K562 (cell line): Measurements from ENCODE around the gene SENP8. TPM values are rescaled to one million over a fixed set of nuclear protein-coding genes. Genes with fewer than 3 reads are reported as not detected.

Experiments
- ATAC-seq: fragments of 200-7000 bp; cut with Tn5 transposase; 3 replicates; pipeline ENCODE4 v1.9.1; 2020; ENCODE audit warnings: moderate library complexity
- BruUV-seq: library from RNA; stranded (reverse); fragments of 400-500 nt; replicated peaks from 2 replicates; lab custom pipeline; 2021; lab: Mats Ljungman, UMichigan
- CTCF ChIA-PET: fragments of 300-600 bp; formaldehyde crosslinking; extraction: SDS; loops from one replicate; lab custom pipeline; 2021; ENCODE audit warnings: low intra/inter-chr PET ratio; lab: Yijun Ruan, JAX
- POLR2A ChIA-PET: fragments of 300-600, 350-650 bp; sonication (Branson Sonifier 250); formaldehyde crosslinking; extraction: SDS; loops from one replicate; lab custom pipeline; 2021; ENCODE audit warnings: antibody characterized with exemption, inconsistent platforms; lab: Yijun Ruan, JAX
- DNase-seq, 4 experiments: peaks; one replicate each; pipeline versions ENCODE4 v3.0.0 to v3.0.0-alpha.2; 2011 to 2018; ENCODE audit warnings: low spot score in 3 of 4, mixed read lengths in 3 of 4; ENCODE audit errors: extremely low read depth in 1 of 4
- FAIRE-seq: peaks from 2 replicates; lab custom pipeline; 2011; peaks lifted over from hg19 to GRCh38; lab: Jason Lieb, UNC
- H2AFZ ChIP-seq: 2 replicates; pipeline ENCODE4 v1.6.0; 2011; ENCODE audit warnings: low read depth, low read length, control low read depth, inconsistent platforms
- H3K27ac ChIP-seq: fragments of 200-600 bp; 3 replicates; pipeline ENCODE4 v1.8.0; 2011; ENCODE audit warnings: low read depth, mild to moderate bottlenecking, control low read depth, inconsistent platforms, low read length, moderate library complexity, mixed read lengths; ENCODE audit errors: extremely low read depth
- H3K27me3 ChIP-seq, 2 experiments: fragments of 300-600 bp in 1 of 2; 2 replicates in 1 of 2; 3 replicates in 1 of 2; pipeline versions ENCODE4 v1.6.0 to v1.8.0; 2011; ENCODE audit warnings: inconsistent platforms in 2 of 2, low read length in 2 of 2, mild to moderate bottlenecking in 1 of 2, mixed read lengths in 1 of 2, moderate library complexity in 1 of 2; ENCODE audit not compliant: control insufficient read depth in 2 of 2, insufficient read depth in 2 of 2
- H3K36me3 ChIP-seq: fragments of 300-600 bp; 3 replicates; pipeline ENCODE4 v1.8.0; 2011; ENCODE audit warnings: mild to moderate bottlenecking, low read length, inconsistent platforms; ENCODE audit not compliant: control insufficient read depth, insufficient read depth
- H3K4me1 ChIP-seq, 2 experiments: fragments of 200-600 bp in 1 of 2; replicated peaks in 1 of 2; 2 replicates in 1 of 2; 3 replicates in 1 of 2; pipeline versions ENCODE4 v1.5.1 to v1.8.0; 2011; ENCODE audit warnings: inconsistent platforms in 2 of 2, low read length in 2 of 2, mild to moderate bottlenecking in 1 of 2, mixed read lengths in 1 of 2, moderate library complexity in 1 of 2; ENCODE audit not compliant: control insufficient read depth in 2 of 2, insufficient read depth in 2 of 2
- H3K4me2 ChIP-seq: 2 replicates; pipeline ENCODE4 v1.6.1; 2011; ENCODE audit warnings: low read length, control low read depth, inconsistent platforms, mixed read lengths; ENCODE audit not compliant: insufficient read depth
- H3K4me3 ChIP-seq: fragments of 200-600 bp; sonication (generic), shearing (Covaris generic); 2 replicates; pipeline ENCODE4 v1.5.1; 2016; ENCODE audit warnings: control low read depth, inconsistent platforms
- H3K79me2 ChIP-seq: fragments of 200-600 bp; 3 replicates; pipeline ENCODE4 v1.8.0; 2011; ENCODE audit warnings: low read length, inconsistent platforms; ENCODE audit not compliant: control insufficient read depth, insufficient read depth
- H3K9ac ChIP-seq, 2 experiments: 2 replicates each; pipeline versions ENCODE4 v1.6.0 to v1.6.1; 2011; ENCODE audit warnings: low read depth in 2 of 2, low read length in 2 of 2, control low read depth in 1 of 2, inconsistent platforms in 1 of 2, mild to moderate bottlenecking in 1 of 2, mixed read lengths in 1 of 2; ENCODE audit not compliant: insufficient read depth in 1 of 2
- H3K9me1 ChIP-seq: one replicate; pipeline ENCODE4 v1.6.0; 2011; ENCODE audit warnings: inconsistent platforms, mild to moderate bottlenecking, low read length, moderate library complexity; ENCODE audit not compliant: control insufficient read depth, insufficient read depth
- H3K9me3 ChIP-seq: replicated peaks from 2 replicates; pipeline ENCODE4 v1.5.1; 2011; ENCODE audit warnings: low read depth, low read length, inconsistent platforms; ENCODE audit not compliant: control insufficient read depth, insufficient read depth
- H4K20me1 ChIP-seq: replicated peaks from 2 replicates; pipeline ENCODE4 v1.6.1; 2011; ENCODE audit warnings: low read length, inconsistent platforms, mixed read lengths; ENCODE audit not compliant: control insufficient read depth, insufficient read depth
- NBN ChIP-seq: fragments of 450-650 bp; IDR thresholded peaks from 2 replicates; pipeline ENCODE4 v1.6.1; 2016; ENCODE audit warnings: low read depth, mild to moderate bottlenecking
- RBFOX2 ChIP-seq: fragments of 200-400 bp; formaldehyde crosslinking; IDR thresholded peaks from 2 replicates; pipeline ENCODE4 v1.6.1; 2017; ENCODE audit warnings: low read depth, mild to moderate bottlenecking, low read length, moderate library complexity
- WGBS: fragments of 100-300 bp; shearing (Covaris generic); methylation state at CpG from one replicate; pipeline ENCODE4 v1.1.6; 2016; ENCODE audit warnings: low coverage, mixed read lengths; ENCODE audit not compliant: insufficient coverage; ENCODE audit errors: missing lambda C conversion rate; 5-methylcytosine and 5-hydroxymethylcytosine counted together
- in situ Hi-C: fragments of 300-500 bp; cut with MboI; formaldehyde crosslinking; loops from 4 replicates; pipeline ENCODE4 v1.15.0; 2018; ENCODE audit warnings: inconsistent platforms, mixed read lengths
- intact Hi-C: fragments of 100-400 bp; cut with micrococcal nuclease; formaldehyde crosslinking; loops from 2 replicates; pipeline ENCODE4 v1.14.2; 2022
- polyA plus RNA-seq, 8 experiments: library from polyadenylated mRNA; depleted of rRNA in 4 of 8; stranded (reverse) in 5 of 8; unstranded in 3 of 8; fragments of >200 nt; fragmentation: Nextera tagmentation in 2 of 8; fragmentation: Illumina TruSeq in 1 of 8; extraction: Ambion mirVana in 2 of 8; extraction: Trizol in 1 of 8; gene quantifications; 2 replicates each; pipeline versions ENCODE4 v1.2.1 to v1.2.3, GENCODE V29; 2011 to 2014; ENCODE audit warnings: inconsistent platforms in 1 of 8, missing spikeins in 1 of 8
- total RNA-seq, 7 experiments: library from RNA; depleted of rRNA in 6 of 7; stranded (reverse); fragments of >200 nt in 6 of 7; fragmentation: Illumina TruSeq in 2 of 7; extraction: Trizol in 2 of 7; gene quantifications; 2 replicates each; pipeline versions ENCODE4 v1.2.1 to v1.2.3, GENCODE V29; 2011 to 2021; ENCODE audit warnings: low replicate concordance in 1 of 7
- TF ChIP-seq, protein P1 (sequence below): sonication (generic); formaldehyde crosslinking; IDR thresholded peaks from 2 replicates; pipeline ENCODE4 v1.8.0; 2022; ENCODE audit warnings: missing genetic modification reagents, mild to moderate bottlenecking, borderline replicate concordance

The SENP8 gene
- total and polyA plus RNA-seq, 9 of the 15 experiments (the other 6 are each of a cell fraction or from before 2014, with no cell fraction given) = 1.4 to 5.4 (median 2.4) TPM

DNA sequence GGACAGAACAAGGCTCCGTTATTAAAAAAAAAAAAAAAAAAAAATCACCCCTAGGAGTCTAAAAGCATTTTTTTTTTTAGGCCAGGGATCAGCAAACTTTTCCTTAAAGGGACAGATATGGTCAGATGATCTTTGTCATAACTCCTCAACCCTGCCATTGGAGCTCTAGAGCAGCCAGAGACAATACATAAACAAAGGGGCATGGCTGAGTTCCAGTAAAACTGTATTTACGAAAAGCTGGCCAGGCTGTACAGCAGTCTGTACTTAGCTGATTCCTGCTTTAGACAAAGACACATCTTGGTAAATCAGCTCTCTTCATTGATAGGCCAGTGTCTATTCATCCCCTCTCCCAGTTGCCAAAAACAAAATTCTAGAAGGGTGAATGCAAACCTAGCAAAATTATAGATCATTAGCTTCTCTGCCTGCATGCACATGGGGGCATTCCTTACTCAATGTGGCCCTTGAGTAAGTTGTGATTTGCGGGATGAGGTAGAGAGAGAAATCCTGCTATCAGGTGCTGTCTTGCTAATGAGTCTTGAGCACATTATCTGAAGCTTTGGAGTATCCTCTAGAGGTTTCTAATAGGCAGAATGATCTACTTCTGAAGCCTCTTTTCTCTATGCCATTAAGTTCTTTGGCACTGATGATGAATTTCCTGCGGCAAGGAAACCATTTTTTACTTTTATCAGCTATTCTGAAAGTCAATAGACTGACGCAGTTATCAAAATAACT lies 35.2 kb downstream of the SENP8 start:
- TF ChIP-seq NBN = no peak
- TF ChIP-seq, protein P1, sequence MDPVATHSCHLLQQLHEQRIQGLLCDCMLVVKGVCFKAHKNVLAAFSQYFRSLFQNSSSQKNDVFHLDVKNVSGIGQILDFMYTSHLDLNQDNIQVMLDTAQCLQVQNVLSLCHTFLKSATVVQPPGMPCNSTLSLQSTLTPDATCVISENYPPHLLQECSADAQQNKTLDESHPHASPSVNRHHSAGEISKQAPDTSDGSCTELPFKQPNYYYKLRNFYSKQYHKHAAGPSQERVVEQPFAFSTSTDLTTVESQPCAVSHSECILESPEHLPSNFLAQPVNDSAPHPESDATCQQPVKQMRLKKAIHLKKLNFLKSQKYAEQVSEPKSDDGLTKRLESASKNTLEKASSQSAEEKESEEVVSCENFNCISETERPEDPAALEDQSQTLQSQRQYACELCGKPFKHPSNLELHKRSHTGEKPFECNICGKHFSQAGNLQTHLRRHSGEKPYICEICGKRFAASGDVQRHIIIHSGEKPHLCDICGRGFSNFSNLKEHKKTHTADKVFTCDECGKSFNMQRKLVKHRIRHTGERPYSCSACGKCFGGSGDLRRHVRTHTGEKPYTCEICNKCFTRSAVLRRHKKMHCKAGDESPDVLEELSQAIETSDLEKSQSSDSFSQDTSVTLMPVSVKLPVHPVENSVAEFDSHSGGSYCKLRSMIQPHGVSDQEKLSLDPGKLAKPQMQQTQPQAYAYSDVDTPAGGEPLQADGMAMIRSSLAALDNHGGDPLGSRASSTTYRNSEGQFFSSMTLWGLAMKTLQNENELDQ (CRISPR knock-in tag) = no peak
- no peak for TF ChIP-seq RBFOX2
- no peaks in the 10 kb centered on the region; a peak in 1 of 5 replicates for H3K4me1 ChIP-seq
- ChIA-PET CTCF (interaction anchor here (1.0 kb wide), 1 partner anchor 410 kb away, joined by 3 read pairs; no protein-coding TSS in a partner anchor), POLR2A (interaction anchor here (0.6 to 0.9 kb wide), 2 partner anchors 11 to 376 kb away, joined by 3 to 4 read pairs; no protein-coding TSS in a partner anchor)
- intact Hi-C loops = loop anchor here (10.0 kb wide), 1 partner anchor 709 kb away; no protein-coding TSS in a partner anchor
- in situ Hi-C loops = loop anchor here (5.0 to 10.0 kb wide), 2 partner anchors 346 to 619 kb away; no protein-coding TSS in a partner anchor
- FAIRE-seq (no peak), DNase-seq (no peak), ATAC-seq (no peak)
- H3K79me2 ChIP-seq = no peaks in the 10 kb centered on the region
- no peak overlapping the region for H3K27ac ChIP-seq
- WGBS = 0% methylated on average over 4 of the region's 5 CpGs
- BruUV-seq = no TSS peak
- no peaks in the 10 kb centered on the region; the same call in 1 of the 2 replicates for H4K20me1 ChIP-seq
- H3K9me1 ChIP-seq = no peaks in the 10 kb centered on the region
- H3K36me3 ChIP-seq = no peaks in the 10 kb centered on the region
- H3K9ac ChIP-seq = no peak overlapping the region
- H3K27me3 ChIP-seq = peaks cover 10 to 19% of the 10 kb centered on the region in 2 experiments; a peak in 4 of 5 replicates
- no peaks in the 10 kb centered on the region for H3K9me3 ChIP-seq
- no peak overlapping the region for H2AFZ ChIP-seq
- no peak overlapping the region for H3K4me2 ChIP-seq
- no peak overlapping the region for H3K4me3 ChIP-seq
